T-helper 1 cell treated with Interleukin-12 subunit alpha and Interleukin-12 subunit beta and Interleukin-4 antibody, amounts not matched to agents 30 ng/mL and 1 ng/mL, for 36 hours (primary cell): ENCODE data around the gene HTR1D. TPM values are rescaled to one million over a fixed set of nuclear protein-coding genes. Genes with fewer than 3 reads are reported as not detected.
"Not testable (repeated sequence)": the region's sequence is repeated elsewhere in the genome, so short reads cannot be mapped to it uniquely, and the experiment has no call there.

Source experiments
- intact Hi-C: fragments of 100-400 bp; cut with micrococcal nuclease; formaldehyde crosslinking; loops from one replicate; pipeline ENCODE4 v1.15.1; 2024
- total RNA-seq: library from RNA; stranded (reverse); gene quantifications from 2 replicates; pipeline ENCODE4 v1.2.3, GENCODE V29; 2022

The HTR1D gene
- total RNA-seq, 1 donor from 2014 or later, result not detected

DNA sequence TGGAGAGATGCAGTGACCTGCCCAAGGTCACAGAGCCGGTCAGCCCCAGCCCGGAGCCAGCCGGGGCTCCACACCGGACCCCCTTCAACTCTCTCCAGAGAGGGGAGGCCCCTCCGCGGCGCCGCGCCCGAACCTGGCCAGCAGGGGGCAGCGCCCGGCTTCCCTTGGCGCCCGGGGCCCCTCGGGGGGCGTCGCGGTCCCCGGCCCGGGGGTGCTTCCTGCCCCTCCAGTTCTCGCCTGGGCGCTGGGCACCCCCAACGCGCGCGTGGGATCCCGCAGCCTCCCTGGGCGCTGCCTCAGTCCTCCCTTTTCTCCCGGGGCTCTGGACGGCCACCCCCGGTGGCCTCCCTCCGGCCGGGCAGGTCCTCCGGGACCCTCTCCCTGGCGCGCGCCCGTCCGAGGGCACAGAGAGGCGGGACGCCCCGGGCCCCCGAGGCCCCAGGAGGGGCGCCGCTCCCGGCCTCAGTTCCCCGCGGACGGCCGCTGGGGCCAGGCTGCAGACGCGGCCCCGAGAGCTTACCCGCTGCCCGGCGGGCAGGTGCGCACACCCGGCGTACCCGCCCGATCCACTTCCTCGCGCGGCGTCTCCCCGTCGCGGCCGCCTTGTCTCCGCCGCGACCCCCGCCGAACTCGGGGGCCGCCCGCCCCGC lies 406 bp downstream of the HTR1D start:
- intact Hi-C loops, result no loop called here

DNA sequence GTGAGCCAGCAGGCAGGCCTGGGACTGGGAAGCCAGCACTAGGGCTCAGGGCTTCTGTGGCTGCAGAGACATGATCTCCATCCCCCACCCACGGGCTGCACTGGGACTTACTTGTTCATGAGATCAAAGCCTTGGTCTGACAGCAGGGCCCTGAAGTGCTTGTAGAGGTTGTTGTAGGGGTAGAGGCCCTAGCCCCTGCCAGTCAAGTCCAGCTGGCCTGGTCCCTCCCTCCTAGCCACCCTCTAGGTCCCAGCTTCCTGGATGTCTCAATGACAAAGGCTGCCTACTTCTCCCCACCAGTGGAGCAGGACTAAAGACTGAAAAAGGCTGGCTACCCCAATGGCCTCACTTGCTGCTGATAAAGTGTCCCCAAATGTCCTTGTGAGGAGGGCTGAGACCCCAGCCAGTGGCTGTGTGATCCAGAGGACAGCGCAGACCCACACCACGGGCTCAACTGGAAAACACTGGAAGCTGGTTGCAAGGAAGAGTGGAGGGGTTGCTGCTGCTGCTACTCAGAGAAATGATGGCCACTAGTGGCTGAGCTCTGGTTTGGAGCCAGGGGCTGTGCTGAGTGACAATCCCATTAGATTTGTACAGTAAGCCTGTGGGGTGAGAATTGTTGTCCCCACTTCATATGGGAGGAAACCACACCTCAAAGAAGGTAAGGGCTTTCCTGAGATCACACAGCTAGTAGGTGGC lies 1.4 kb downstream of the HTR1D start:
- intact Hi-C loops, result no loop called here

DNA sequence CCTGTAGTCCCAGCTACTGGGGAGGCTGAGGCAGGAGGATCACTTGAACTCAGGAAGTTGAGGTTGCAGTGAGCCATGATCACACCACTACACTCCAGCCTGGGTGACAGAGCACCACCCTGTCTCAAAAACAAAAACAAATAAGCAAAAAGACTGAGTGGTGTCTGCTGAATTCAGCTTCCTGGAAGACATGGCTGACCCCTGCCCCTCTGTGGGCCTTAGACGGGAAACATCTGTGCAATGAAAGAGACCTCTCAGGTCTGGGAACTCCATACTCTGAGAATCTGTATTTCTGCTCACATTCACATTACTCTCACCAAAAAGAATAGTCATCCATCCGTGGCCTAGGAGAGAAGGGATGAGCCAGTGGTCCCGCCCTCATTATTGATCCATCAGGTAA lies 2.0 kb downstream of the HTR1D start:
- intact Hi-C loops, result no loop called here

DNA sequence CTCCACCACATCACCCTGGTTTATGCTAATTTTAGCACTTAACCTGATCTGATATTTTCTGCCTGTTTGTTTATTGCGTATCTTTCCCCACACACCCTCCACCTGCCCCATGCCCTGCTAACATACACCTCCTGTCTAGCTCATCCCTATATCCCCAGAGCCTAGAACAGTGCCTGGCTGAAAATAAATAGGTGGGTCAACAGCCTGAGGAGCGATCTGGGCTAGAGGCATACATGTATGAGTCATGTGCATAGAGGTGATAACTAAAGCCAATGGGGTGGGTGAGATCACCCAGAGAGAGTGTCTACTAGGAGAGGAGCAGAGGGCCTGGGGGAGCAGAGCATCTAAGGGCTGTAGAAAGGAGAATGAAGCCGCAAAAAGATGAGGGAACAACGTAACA lies 2.7 kb downstream of the HTR1D start:
- intact Hi-C loops, result no loop called here

DNA sequence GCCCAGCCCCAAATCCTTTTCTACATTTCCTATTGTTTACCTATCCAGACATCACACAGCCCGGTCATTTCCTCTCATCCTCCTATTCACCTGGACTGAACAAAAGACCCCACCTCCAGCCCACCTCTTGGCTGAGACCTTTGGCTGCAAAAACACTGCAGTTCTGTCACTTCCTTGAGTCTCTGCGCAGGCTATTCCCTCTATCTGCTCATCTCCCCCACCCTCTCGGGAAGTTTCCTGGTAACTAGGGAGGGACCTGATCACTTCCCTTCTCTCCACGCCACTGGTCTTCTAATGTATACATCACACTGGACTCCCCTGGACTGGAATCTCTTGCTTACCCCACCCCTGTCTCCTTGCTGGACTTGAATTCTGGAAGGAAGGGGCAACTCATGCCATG lies 5.3 kb downstream of the HTR1D start:
- intact Hi-C loops, result no loop called here

DNA sequence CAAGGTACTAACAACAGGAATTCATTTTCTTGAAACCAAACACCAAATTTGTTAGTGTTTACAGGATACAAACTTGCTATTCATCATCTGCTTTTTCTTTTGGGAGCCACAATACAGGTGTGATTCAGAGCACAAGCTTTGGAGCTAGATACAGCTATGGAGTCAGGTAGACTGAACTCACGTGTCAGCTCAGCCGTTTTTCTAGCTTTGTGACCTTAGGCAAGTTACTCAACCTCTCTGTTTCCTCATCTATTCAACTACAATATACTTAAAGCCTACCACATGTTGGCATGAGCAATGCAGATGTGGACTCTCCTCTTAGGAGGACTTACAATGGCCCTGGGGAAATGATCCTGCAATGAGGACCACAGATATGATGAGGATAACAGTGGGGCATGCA lies 6.3 kb downstream of the HTR1D start:
- intact Hi-C loops, result no loop called here

DNA sequence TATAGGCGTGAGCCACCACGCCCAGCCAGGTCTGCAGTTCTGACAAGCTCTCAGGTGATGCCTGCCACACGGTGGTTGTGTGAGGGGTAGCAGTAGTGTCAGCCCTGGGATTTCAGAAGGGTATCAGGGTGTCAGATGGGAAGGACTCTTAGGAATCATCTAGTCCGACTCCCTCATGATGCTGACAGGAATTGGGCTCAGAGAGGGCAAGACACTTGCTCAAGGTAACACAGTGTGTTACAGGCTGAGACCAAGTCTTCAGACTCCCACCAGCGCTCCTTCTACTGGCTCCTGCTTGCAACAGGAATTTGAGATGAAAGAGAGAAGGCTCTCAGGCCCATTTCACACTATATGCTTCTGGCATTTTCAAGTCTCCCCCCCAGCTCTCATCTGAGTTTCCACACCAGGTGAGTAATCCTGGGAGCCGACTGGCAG lies 6.9 kb downstream of the HTR1D start:
- intact Hi-C loops, result no loop called here

DNA sequence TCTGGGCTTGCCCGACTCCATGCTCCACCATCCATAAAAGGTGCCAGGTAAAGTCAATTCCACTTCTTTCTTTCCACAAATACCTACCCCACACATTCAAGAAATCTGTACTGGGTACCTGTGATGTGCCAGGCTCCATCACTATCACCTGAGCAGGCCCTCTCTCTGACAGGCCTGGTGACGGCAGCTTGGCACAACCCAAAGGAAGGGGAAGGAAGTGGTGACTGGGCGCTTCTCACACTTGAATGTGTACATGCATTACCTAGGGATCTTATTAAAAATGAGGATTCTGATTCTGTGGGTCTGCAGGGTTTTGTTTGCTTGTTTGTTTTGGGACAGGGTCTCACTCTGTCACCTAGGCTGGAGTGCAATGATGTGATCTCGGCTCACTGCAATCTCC lies 7.5 kb downstream of the HTR1D start:
- intact Hi-C loops, result no loop called here

DNA sequence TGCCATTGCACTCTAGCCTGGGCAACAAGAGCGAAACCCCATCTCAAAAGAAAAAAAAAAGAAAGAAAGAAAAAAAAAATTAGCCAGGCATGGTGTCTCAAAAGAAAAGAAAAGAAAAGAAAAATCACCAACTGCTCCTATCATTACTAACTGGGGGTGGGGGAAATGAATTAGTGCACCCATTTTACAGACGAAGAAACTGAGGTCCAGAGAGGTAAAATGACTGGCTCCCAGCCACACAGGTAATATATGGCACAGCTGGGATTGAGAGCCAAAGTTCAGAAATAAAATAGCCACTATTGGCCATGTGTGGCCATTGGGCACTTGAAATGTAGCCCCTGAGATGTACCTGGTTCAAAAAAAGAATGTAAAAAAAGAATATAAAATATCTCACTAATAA lies 8.8 kb downstream of the HTR1D start:
- intact Hi-C loops, result no loop called here

DNA sequence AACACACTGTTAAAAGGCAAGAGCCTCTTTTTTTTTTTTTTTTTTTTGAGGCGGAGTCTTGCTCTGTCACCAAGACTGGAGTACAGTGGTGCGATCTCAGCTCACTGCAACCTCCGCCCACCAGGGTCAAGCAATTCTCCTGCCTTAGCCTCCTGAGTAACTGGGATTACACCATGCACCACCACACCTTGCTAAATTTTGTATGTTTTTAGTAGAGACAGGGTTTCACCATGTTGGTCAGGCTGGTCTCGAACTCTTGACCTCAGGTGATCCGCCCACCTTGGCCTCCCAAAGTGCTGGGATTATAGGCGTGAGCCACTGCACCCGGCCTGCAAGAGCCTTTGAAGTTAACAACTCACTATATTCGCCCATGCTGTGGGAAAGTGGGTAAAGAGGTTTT lies 9.6 kb downstream of the HTR1D start:
- intact Hi-C loops, result not testable (repeated sequence)

DNA sequence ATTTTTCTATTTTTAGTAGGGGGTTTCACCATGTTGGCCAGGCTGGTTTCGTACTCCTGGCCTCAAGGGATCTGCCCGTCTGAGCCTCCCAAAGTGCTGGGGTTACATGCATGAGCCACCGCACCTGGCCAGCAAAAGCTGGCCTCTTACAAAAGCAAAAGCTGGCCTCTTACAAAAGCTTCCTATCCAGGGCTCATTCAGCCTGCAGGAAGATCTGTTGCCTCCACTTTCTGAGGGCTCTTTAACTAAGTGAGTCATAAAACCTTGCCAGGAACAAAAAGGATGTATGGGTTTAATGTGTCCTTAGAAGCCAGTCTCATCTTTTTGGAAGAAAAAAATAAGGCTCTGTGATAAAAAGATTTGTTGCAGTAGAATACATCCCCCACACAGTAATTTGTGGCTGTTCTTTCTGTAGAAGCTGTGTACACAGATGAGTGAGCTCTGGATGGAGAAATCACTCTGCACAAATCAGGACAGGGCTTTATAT lies 15.0 kb downstream of the HTR1D start:
- intact Hi-C loops, result no loop called here

DNA sequence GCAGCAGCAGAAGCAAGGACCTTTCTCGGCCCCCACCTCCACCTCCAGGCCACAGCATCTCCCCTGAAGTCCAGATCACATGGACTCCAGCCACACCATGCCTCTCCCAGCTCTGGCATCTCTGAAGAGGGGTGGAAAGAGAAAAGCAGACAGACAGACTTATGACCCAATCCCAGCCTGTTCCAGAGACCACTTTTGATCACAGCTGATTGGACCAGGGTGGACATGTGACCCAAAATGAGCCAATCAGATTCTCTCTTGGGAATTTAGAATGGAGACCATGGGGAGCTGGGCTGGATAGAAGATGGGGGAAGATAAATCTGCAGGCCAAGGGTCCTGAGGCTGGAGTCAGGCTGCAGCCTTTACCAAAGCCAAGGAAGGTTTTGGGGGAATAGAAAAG lies 16.4 kb downstream of the HTR1D start:
- intact Hi-C loops, result no loop called here

DNA sequence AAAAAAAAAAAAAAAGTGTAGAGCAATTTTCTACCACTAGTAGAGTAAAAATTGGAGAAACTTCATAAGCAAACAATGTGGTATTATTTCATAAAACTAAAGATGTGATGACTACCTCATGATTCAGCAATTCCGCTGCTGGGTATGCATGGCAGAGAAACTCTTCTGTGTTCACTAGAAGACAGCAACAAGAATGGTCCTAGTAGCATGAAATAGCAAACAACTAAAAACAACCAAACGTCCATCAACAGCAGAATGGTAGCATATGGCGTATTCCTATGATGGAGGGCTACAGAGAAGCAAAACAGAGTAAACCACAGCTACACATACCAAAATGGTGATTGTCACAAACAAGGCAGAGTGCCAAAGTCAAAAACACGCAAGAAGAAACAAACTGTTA lies 18.9 kb downstream of the HTR1D start:
- intact Hi-C loops, result no loop called here

DNA sequence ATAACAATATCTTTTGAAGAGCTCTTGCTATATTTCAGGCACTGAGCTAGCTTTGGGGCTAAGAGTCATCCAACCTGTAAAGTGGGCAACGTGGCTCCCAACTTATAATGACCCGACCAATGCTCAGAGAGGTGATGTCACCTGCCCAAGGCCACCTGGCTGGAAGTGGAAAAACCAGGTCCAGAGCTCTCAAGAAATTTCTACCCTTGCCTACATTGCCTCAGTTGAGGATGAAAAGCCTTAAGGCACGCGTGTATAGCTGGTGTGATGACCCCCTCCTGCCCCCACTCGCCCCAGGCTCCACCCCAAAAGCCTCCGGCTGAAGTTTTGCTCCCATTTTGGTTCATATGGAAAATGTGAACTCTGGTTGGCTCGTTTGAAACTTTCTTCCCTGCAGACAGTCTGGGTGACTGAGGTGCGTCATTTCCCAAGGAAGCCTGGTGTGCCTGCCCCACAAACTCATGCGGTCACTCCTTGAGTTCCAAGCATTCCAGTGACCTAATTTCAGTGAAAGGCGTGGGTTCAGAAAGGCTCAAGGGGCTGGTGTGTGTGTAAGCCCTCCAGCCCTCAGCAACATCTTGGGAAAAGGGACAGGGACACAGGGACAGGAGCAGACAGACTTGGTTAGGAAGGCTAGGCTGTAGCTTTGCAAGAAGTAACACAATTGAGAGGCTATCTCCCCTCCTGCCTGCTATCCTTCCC lies 20.5 kb downstream of the HTR1D start:
- intact Hi-C loops, result no loop called here

DNA sequence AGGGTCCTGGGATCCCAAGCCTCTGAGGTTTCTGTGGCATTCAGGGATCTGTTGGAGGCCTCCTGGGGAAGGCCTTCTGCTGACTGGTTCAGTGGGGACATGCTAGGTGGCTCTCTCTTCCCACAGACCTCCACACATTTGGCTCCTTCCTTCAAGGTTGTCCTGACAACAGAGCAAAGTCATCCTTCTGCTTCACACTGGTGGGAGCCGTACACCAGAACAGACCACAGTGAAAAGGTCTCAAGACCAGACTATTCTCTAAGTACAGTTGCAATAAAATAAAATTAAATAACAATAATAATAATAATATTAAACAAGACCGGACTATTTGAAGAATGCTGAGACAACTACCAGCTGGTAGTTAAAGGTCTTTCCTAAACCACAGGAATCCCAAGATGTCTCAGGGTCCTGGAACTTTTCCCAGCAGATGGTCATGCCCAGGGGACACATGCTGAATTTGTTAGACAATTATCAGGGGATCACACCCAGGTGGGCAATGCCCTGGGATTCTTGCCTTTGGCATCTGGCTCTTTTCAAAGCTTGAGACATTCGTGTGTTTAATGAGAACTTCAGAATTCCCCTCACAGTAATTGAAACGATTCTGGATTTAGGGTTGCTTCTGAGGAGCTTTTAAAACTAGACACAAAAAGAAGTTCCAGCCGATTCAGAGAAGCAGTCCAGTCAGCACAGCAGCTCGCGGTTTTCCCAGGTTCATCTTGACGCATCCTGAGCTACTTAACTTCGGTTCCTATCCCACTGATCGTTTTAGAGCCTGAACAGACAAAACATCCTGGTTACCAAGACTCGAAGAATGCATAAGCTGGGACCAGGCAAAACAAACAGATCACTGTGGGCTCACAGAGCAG lies 22.9 kb downstream of the HTR1D start:
- intact Hi-C loops, result no loop called here

DNA sequence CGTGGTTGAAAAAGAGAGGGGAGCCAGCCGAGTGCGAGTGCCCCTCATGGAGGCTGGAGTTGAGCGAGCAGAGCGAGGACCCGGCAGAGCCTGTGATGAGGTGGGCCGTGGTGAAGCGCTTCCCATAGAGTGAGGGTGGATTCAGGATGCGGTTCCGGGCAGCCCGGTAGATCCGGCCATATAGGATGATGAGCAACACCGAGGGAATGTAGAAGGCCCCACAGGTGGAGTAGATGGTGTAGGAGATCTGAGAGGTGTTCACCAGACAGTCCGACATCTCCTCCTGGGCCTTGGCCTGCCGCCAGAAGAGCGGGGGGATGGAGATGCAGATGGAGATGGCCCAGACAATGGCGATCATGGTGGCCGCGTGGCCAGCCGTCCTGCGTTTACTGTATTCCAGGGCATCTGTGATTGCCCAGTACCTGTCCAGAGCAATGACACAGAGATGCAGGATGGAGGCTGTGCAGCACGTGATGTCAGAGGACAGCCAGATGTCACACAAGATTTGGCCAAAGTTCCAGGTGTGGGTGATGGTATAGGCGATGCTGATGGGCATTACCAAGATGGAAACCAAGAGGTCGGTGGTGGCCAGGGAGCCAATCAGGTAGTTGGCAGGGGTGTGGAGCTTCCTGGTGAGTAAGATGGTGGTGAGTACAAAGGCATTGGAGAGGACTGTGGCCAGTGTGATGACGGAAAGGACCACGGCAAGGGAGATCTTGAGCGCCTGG lies 23.7 kb downstream of the HTR1D start:
- intact Hi-C loops, result no loop called here

DNA sequence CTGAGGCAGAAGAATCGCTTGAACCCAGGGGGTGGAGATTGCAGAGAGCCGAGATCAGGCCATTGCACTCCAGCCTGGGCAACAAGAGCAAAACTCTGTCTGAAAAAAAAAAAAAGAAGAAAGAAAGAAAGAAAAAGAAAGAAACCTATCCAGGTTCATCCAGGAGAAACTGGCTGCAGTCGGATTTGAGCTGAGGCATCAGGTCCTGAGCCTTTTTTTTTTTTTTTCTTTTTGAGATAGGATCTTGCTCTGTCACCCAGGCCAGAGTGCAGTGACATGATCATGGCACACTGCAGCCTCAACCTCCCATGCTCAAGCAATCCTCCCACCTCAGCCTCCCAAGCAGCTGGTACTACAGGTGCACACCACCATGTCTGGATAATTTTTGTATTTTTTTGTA lies 26.1 kb downstream of the HTR1D start:
- intact Hi-C loops, result no loop called here

DNA sequence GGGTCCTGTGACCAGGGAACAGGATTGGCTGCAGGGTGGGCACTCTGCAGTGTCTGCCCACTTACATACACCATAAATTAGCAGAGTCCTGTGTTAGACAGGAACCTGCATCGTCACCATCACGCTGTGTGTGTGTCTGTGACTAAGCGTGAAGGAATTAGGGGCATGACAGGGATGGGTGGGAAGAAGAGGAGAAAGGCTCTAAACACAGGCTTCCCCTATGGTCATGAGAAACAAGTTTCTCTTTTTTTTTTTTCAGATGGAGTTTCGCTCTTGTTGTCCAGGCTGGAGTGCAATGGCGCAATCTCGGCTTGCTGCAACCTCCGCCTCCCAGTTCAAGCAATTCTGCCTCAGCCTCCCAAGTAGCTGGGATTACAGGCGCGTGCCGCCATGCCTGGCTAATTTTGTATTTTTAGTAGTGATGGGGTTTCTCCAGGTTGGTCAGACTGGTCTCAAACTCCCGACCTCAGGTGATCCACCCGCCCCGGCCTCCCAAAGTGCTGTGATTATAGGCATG lies 28.3 kb downstream of the HTR1D start:
- intact Hi-C loops, result not testable (repeated sequence)

DNA sequence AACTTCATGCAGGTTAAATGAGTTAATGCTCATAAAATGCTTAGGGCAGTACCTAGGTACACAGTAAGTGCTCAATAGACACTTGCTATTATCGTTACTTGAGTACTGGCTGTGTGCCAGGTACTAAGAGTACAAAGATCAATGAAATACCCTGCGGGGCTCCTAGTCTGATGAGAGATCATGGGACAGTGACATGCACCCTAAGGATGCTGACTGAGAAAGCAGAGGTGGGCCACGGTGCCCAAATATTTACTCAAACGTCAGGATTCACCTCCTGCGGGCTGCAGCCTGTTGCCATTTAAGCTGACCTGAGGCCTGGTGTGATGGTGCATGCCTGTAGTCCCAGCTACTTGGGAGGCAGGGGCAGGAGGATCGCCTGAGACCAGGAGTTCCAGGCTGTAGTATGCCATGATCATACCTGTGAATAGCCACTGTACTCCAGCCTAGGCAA lies 28.8 kb downstream of the HTR1D start:
- intact Hi-C loops, result no loop called here

DNA sequence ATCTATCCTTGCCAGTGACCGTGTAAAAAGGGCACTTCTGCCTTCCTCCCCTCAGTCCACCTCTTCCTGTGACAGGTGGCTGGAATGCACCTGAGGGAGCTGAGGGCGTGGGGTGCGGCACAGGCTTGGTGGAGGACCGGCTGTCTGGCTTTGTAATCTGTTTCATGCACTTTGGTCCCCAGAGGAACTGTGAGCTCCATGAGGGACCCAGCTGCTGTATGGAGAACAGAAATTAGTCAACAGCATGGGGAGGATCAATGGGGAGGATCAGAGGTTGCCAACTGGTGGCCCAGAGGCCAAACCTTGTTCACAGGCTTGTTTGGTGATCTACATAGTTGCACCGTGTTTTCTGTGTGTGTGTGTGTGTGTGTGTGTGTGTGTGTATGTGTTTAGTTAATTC lies 29.7 kb downstream of the HTR1D start:
- intact Hi-C loops, result no loop called here

DNA sequence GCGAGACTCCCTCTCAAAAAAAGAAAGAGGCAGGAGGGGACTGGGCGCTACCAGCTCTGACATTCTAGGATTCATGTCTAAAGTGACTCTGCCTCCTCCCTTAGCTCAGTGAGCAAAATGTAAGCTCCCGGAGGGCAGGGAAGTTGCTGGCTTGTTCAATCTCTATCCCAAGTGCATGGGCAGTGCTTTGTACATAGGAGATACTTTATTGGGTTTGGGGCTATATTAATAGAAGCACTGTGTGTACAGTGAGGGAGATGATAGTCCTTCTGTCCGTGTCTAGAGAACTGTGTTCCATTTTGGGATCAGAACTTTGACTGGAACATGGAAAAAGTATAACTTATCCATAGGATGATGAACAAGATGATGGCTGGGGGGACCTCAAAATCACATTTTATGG lies 31.9 kb downstream of the HTR1D start:
- intact Hi-C loops, result no loop called here
